Uterus (tissue), 4 donors: Measurements from ENCODE around the gene UBE2Z. TPM values are rescaled to one million over a fixed set of nuclear protein-coding genes. Genes with fewer than 3 reads are reported as not detected.

Experiments used
- DNase-seq, 2 donors: peaks; one replicate each; pipeline ENCODE4 v3.0.0-alpha.2; 2019 to 2020
- H3K27ac ChIP-seq, 2 donors: fragments of 200-600 bp; sonication (generic); 1 replicate in 1 of 2; 2 replicates in 1 of 2; pipeline ENCODE4 v1.5.1; 2016 to 2018
- H3K27me3 ChIP-seq, 2 donors: fragments of 200-600 bp; sonication (generic); one replicate each; pipeline ENCODE4 v1.5.1; 2018 to 2019; ENCODE audit warnings: control low read depth in 1 of 2
- H3K36me3 ChIP-seq, 2 donors: fragments of 200-600 bp; sonication (generic); one replicate each; pipeline ENCODE4 v1.5.1; 2019; ENCODE audit warnings: control low read depth in 1 of 2
- H3K4me1 ChIP-seq, 2 donors: fragments of 200-600 bp; sonication (generic); one replicate each; pipeline ENCODE4 v1.5.1; 2018 to 2019; ENCODE audit warnings: control low read depth in 1 of 2
- H3K4me3 ChIP-seq, 2 donors: fragments of 200-600 bp; sonication (generic); 1 replicate in 1 of 2; 2 replicates in 1 of 2; pipeline ENCODE4 v1.5.1; 2018 to 2019; ENCODE audit warnings: mild to moderate bottlenecking in 1 of 2
- H3K9me3 ChIP-seq, 2 donors: fragments of 200-600 bp; sonication (generic); one replicate each; pipeline ENCODE4 v1.5.1; 2019; ENCODE audit warnings: control low read depth in 1 of 2
- POLR2A ChIP-seq, 2 donors: fragments of 450-650 bp; IDR thresholded peaks; one replicate each; pipeline ENCODE4 v1.6.1; 2016; ENCODE audit warnings: antibody characterized with exemption in 2 of 2, mild to moderate bottlenecking in 1 of 2, moderate library complexity in 1 of 2
- intact Hi-C: fragments of 100-400 bp; cut with DNase I; formaldehyde crosslinking; loops from one replicate; pipeline ENCODE4 v1.15.1; 2023; ENCODE audit warnings: low total_unique reads
- total RNA-seq, 4 donors: library from RNA; depleted of rRNA in 3 of 4; stranded (reverse); fragments of >200 nt in 3 of 4; gene quantifications; one replicate each; pipeline versions ENCODE4 v1.1.0 to v1.2.4, GENCODE V29; 2014 to 2023
- TF ChIP-seq, protein P1 (sequence below), 4 experiments: fragments of 200-600 bp in 2 of 4; fragments of 450-650 bp in 2 of 4; sonication (generic) in 2 of 4; IDR thresholded peaks; one replicate each; pipeline ENCODE4 v1.5.1; 2016 to 2019; ENCODE audit warnings: antibody characterized with exemption in 4 of 4, mild to moderate bottlenecking in 2 of 4, moderate library complexity in 1 of 4
- donor health status: DM: yes; HTN: yes; CAD: no.

UBE2Z gene
- total RNA-seq: 10 to 100 TPM; 25.0 to 77.9 (median 59.4) TPM

DNA sequence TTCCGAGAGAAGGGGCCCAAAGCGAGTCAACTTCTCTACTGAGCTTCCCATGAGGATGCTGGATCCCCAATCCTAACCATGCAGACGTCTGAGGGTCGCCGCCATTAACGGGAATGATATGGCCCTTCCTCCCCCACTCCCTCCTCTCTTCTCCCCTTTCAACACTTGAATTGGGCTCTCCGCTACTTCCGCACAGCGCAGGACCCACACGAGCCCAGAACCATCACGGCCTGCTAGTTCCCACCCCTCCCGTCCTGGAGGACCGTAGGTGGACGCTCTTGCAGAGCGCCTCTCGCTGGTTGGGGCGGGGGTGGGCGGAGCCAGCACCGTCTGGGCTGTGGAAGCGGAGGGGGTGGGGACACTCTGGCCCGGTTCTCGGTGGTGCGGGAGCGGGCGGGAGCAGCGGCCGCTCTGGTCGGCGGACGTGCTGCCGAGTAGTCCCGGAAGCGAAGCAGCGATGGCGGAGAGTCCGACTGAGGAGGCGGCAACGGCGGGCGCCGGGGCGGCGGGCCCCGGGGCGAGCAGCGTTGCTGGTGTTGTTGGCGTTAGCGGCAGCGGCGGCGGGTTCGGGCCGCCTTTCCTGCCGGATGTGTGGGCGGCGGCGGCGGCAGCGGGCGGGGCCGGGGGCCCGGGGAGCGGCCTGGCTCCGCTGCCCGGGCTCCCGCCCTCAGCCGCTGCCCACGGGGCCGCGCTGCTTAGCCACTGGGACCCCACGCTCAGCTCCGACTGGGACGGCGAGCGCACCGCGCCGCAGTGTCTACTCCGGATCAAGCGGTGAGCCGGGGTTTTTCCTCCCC lies at the start of gene UBE2Z:
Gene UBE2Z (plus strand): TSS at position 361 of the 797 bp plus-strand sequence. CDS start 97 bp downstream, at position 458.
- Histone ChIP-seq H3K27me3 (no peaks in the 10 kb centered on the region), H3K9me3 (no peaks in the 10 kb centered on the region), H3K36me3 (no peaks in the 10 kb centered on the region), H3K4me1 (peaks cover 0 to 6% of the 10 kb centered on the region in 2 donors), H3K27ac (peak within 1 kb of the TSS; percentile 86 to 87), H3K4me3 (peak within 1 kb of the TSS; percentile 69 to 98)
- peak; percentile 94 to 95 for DNase-seq
- TF ChIP-seq, protein P1, sequence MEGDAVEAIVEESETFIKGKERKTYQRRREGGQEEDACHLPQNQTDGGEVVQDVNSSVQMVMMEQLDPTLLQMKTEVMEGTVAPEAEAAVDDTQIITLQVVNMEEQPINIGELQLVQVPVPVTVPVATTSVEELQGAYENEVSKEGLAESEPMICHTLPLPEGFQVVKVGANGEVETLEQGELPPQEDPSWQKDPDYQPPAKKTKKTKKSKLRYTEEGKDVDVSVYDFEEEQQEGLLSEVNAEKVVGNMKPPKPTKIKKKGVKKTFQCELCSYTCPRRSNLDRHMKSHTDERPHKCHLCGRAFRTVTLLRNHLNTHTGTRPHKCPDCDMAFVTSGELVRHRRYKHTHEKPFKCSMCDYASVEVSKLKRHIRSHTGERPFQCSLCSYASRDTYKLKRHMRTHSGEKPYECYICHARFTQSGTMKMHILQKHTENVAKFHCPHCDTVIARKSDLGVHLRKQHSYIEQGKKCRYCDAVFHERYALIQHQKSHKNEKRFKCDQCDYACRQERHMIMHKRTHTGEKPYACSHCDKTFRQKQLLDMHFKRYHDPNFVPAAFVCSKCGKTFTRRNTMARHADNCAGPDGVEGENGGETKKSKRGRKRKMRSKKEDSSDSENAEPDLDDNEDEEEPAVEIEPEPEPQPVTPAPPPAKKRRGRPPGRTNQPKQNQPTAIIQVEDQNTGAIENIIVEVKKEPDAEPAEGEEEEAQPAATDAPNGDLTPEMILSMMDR (IDR thresholded peaks at IDR 0.05): peak in 3 of 4 experiments; percentile 18 to 28 (median 23)
- TF ChIP-seq POLR2A (IDR thresholded peaks at IDR 0.05): peak; percentile 35 to 81
- intact Hi-C loops: no loop called here

DNA sequence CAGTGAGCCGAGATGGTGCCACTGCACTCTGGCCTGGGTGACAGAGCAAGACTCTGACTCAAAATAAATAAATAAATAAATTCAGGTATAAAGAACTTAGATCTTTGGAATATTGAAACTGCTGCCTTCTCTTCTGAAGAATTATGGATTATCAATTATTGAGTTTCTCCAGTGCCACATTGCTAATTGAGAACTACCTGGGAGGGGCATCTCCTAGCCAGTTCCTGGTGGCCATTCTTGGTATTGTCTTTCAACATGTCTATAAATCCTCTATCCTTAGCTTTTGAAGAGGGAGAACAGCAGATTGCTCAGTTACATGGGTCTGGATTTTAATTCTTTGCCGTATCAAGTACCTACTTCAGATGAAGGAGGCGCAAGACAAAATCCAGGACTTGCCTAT lies 48.2 kb upstream of the UBE2Z start:
- Histone ChIP-seq H3K4me1 (no peaks in the 10 kb centered on the region), H3K36me3 (no peaks in the 10 kb centered on the region), H3K4me3 (no peak overlapping the region), H3K27me3 (no peaks in the 10 kb centered on the region), H3K27ac (no peak overlapping the region), H3K9me3 (no peaks in the 10 kb centered on the region)
- TF ChIP-seq POLR2A (IDR thresholded peaks at IDR 0.05): no peak
- TF ChIP-seq, protein P1 (IDR thresholded peaks at IDR 0.05): no peak
- intact Hi-C loops: no loop called here
- DNase-seq: no peak

DNA sequence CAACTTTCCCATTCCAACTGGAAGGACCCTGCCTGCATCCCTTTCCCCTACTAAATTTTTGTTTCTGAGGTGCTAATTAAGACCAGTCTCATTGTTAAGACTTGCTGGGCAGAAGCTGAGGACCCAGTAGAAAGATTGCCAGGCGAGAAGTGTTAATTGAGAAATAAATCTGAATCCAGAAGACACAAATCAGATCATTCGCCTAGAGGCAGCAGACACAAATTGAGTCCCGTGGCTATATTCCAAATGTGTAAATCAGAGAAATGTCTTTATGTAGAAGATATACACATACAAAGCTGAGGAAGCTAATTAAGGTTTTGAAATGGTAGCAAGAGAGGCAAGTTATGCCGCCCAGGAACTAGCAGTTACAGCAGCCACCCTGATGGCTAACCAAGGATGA lies 47.8 kb upstream of the UBE2Z start:
- Histone ChIP-seq H3K4me3 (no peak overlapping the region), H3K36me3 (no peaks in the 10 kb centered on the region), H3K4me1 (no peaks in the 10 kb centered on the region), H3K9me3 (no peaks in the 10 kb centered on the region), H3K27me3 (no peaks in the 10 kb centered on the region), H3K27ac (no peak overlapping the region)
- DNase-seq: no peak
- TF ChIP-seq, protein P1 (IDR thresholded peaks at IDR 0.05): no peak
- no peak for TF ChIP-seq POLR2A (IDR thresholded peaks at IDR 0.05)
- intact Hi-C loops: no loop called here

DNA sequence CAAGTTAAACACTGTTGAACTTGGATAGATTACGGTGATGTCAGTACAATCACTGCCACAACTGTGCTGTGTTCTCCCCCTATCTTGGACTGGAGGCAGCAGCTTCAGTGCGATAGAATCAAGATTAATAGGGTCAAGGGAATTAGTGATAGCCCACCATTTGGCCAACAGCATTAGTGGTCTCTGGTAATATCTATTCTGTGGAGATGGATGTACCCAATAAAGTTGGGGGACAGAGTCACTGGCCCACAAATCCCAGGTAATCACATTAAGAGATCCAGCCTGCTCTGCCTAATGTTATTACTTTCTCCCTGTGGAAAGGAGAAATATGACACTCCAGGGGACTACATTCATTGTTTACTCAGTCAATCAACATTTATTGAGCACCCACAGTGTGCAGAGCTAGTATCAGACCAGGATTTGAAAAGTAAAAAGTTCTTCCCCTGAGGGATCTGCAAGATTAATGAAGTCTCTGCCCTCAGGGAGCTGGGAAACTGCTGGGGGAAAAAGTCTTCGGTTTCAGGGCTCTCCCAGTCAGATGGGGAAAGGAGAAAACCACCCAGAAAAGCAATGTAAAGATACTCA lies 39.2 kb upstream of the UBE2Z start:
- H3K36me3 ChIP-seq: no peaks in the 10 kb centered on the region
- no peaks in the 10 kb centered on the region for H3K9me3 ChIP-seq
- DNase-seq: no peak
- H3K27me3 ChIP-seq: no peaks in the 10 kb centered on the region
- TF ChIP-seq, protein P1 (IDR thresholded peaks at IDR 0.05): no peak
- TF ChIP-seq POLR2A (IDR thresholded peaks at IDR 0.05): no peak
- peaks cover 0 to 5% of the 10 kb centered on the region in 2 donors for H3K4me1 ChIP-seq
- intact Hi-C loops: no loop called here
- H3K27ac ChIP-seq: no peak overlapping the region
- H3K4me3 ChIP-seq: no peak overlapping the region

DNA sequence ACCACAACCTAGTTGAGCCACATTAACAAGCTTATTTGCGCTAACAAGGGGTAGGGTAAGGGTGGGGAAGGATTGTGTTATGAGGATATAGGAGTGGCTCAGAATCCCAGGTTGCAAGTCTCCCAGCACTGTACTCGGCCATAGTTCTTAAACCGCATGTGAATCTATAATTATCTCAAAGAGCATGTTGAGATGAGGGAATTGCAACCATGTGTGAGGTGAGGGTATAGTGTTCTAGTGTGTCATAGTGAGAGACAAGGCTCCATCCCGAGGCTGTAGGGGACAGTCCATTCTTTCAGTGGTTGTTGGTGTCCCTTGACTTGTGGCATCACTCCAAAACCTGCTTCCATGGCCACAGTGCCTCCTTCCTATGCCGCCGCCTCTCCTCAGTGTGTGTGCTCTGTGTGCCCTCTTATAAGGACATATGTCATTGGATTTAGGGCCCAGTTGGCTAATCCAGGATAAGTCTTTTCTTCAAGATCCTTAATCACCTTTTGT lies 38.3 kb upstream of the UBE2Z start:
- intact Hi-C loops: no loop called here
- no peak overlapping the region for H3K4me3 ChIP-seq
- no peak for DNase-seq
- H3K4me1 ChIP-seq: peaks cover 0 to 5% of the 10 kb centered on the region in 2 donors
- H3K27me3 ChIP-seq: no peaks in the 10 kb centered on the region
- no peaks in the 10 kb centered on the region for H3K36me3 ChIP-seq
- H3K9me3 ChIP-seq: no peaks in the 10 kb centered on the region
- H3K27ac ChIP-seq: no peak overlapping the region
- TF ChIP-seq, protein P1 (IDR thresholded peaks at IDR 0.05): no peak
- no peak for TF ChIP-seq POLR2A (IDR thresholded peaks at IDR 0.05)
